DOHH2 (cell line): ENCODE data around the gene HOXA6.

ENCODE experiments used
- H3F3A ChIP-seq: fragments of 200-600 bp; sonication (generic), shearing (Covaris generic); 2 replicates; pipeline ENCODE4 v1.6.0; 2016; ENCODE audit warnings: antibody characterized with exemption, mild to moderate bottlenecking; ENCODE audit not compliant: control insufficient read depth, insufficient read depth
- H3K27ac ChIP-seq: fragments of 200-600 bp; sonication (generic); 2 replicates; pipeline ENCODE4 v1.5.1; 2014; ENCODE audit warnings: low read depth, mild to moderate bottlenecking, low read length, moderate library complexity
- H3K27me3 ChIP-seq: fragments of 200-600 bp; sonication (generic); 2 replicates; pipeline ENCODE4 v1.6.1; 2014; ENCODE audit warnings: mild to moderate bottlenecking, low read length, mixed read lengths; ENCODE audit not compliant: control insufficient read depth
- H3K36me3 ChIP-seq: fragments of 200-600 bp; sonication (generic); 2 replicates; pipeline ENCODE4 v1.6.1; 2014; ENCODE audit warnings: mild to moderate bottlenecking, low read length, moderate library complexity, mixed read lengths; ENCODE audit not compliant: control insufficient read depth
- H3K4me1 ChIP-seq: fragments of 200-600 bp; sonication (generic); 2 replicates; pipeline ENCODE4 v1.6.1; 2014; ENCODE audit warnings: mild to moderate bottlenecking, low read length, mixed read lengths; ENCODE audit not compliant: control insufficient read depth
- H3K4me2 ChIP-seq: fragments of 200-600 bp; sonication (generic); 2 replicates; pipeline ENCODE4 v1.6.0; 2014; ENCODE audit warnings: mild to moderate bottlenecking, low read length, moderate library complexity
- H3K4me3 ChIP-seq: fragments of 200-600 bp; sonication (generic); 2 replicates; pipeline ENCODE4 v1.5.1; 2014; ENCODE audit warnings: mild to moderate bottlenecking, low read length, mixed read lengths
- H3K79me2 ChIP-seq: fragments of 200-600 bp; sonication (generic); 2 replicates; pipeline ENCODE4 v1.6.1; 2014; ENCODE audit warnings: mild to moderate bottlenecking, low read length, mixed read lengths; ENCODE audit not compliant: control insufficient read depth
- H3K9me2 ChIP-seq: fragments of 200-600 bp; sonication (generic); replicated peaks from 2 replicates; pipeline ENCODE4 v1.6.1; 2014; ENCODE audit warnings: mild to moderate bottlenecking, low read length, mixed read lengths; ENCODE audit not compliant: control insufficient read depth
- H3K9me3 ChIP-seq: fragments of 200-600 bp; sonication (generic); 2 replicates; pipeline ENCODE4 v1.6.1; 2014; ENCODE audit warnings: antibody characterized with exemption, low read length, mixed read lengths; ENCODE audit not compliant: control insufficient read depth, insufficient read depth
- H4K20me1 ChIP-seq: fragments of 200-600 bp; sonication (generic); 2 replicates; pipeline ENCODE4 v1.6.0; 2014; ENCODE audit warnings: low read depth, mild to moderate bottlenecking, antibody characterized with exemption, low read length, moderate library complexity; ENCODE audit not compliant: control insufficient read depth, insufficient read depth
- CTCF ChIP-seq: fragments of 200-600 bp; sonication (generic); IDR thresholded peaks from one replicate; pipeline ENCODE4 v1.5.1; 2014; ENCODE audit warnings: antibody characterized with exemption, mild to moderate bottlenecking, low read depth, low read length; ENCODE audit not compliant: poor library complexity, severe bottlenecking
- EZH2phosphoT487 ChIP-seq: fragments of 200-600 bp; sonication (generic); IDR thresholded peaks from 2 replicates; pipeline ENCODE4 v1.6.1; 2017; ENCODE audit warnings: borderline replicate concordance, mild to moderate bottlenecking, antibody characterized with exemption, low read length, moderate library complexity, mixed read lengths

Gene HOXA6

GRCh38 chr7:27138472-27138871 lies 9.1 kb downstream of the HOXA6 start:
- TF ChIP-seq EZH2phosphoT487, result no peak
- TF ChIP-seq CTCF, result no peak
- Histone ChIP-seq H3K9me2 (no peaks in the 10 kb centered on the region), H3K4me3 (no peak overlapping the region), H3K4me2 (no peak overlapping the region), H3F3A (no peaks in the 10 kb centered on the region), H3K27me3 (peaks cover 55% of the 10 kb centered on the region), H3K79me2 (no peaks in the 10 kb centered on the region), H4K20me1 (no peaks in the 10 kb centered on the region), H3K27ac (no peak overlapping the region), H3K4me1 (no peaks in the 10 kb centered on the region), H3K36me3 (no peaks in the 10 kb centered on the region), H3K9me3 (no peaks in the 10 kb centered on the region)

GRCh38 chr7:27137640-27138315 lies 9.8 kb downstream of the HOXA6 start:
- Histone ChIP-seq H4K20me1 (no peaks in the 10 kb centered on the region), H3F3A (no peaks in the 10 kb centered on the region), H3K79me2 (no peaks in the 10 kb centered on the region), H3K36me3 (no peaks in the 10 kb centered on the region), H3K4me3 (no peak overlapping the region), H3K4me2 (no peak overlapping the region), H3K4me1 (no peaks in the 10 kb centered on the region), H3K9me2 (no peaks in the 10 kb centered on the region), H3K27ac (no peak overlapping the region), H3K9me3 (no peaks in the 10 kb centered on the region), H3K27me3 (peaks cover 59% of the 10 kb centered on the region)
- TF ChIP-seq CTCF (no peak), EZH2phosphoT487 (no peak)

GRCh38 chr7:27134392-27134791 lies 13.2 kb downstream of the HOXA6 start:
- no peak for TF ChIP-seq CTCF
- TF ChIP-seq EZH2phosphoT487, result no peak

More at GRCh38 chr7:27134392-27134791, 13.2 kb downstream of the HOXA6 start:
- no peaks in the 10 kb centered on the region for H3K36me3 ChIP-seq
- H3K27ac ChIP-seq, result no peak overlapping the region
- H3K9me3 ChIP-seq, result no peaks in the 10 kb centered on the region
- H4K20me1 ChIP-seq, result no peaks in the 10 kb centered on the region
- H3K4me1 ChIP-seq, result no peaks in the 10 kb centered on the region
- H3K4me2 ChIP-seq, result no peak overlapping the region
- H3K9me2 ChIP-seq, result no peaks in the 10 kb centered on the region
- no peak overlapping the region for H3K4me3 ChIP-seq
- no peaks in the 10 kb centered on the region for H3F3A ChIP-seq
- peaks cover 56% of the 10 kb centered on the region for H3K27me3 ChIP-seq
- no peaks in the 10 kb centered on the region for H3K79me2 ChIP-seq
